ENCODE results near the gene P2RY14. TPM values are rescaled to one million over a fixed set of nuclear protein-coding genes. Genes with fewer than 3 reads are reported as not detected.
A peak's percentile ranks its signal among the peaks of the same experiment; 100 is the strongest.

P2RY14 gene
- total RNA-seq (2014; rRNA removed; shearing (Covaris generic); ENCODE audit: low replicate concordance), result not detected in 2 replicates

- no peaks in the 10 kb centered on the region for H3K9me3 ChIP-seq
- no peak within 1 kb of the TSS for H3K4me3 ChIP-seq
- no peak for DNase-seq
- H3K36me3 ChIP-seq, result no peaks in the 10 kb centered on the region
- H3K27me3 ChIP-seq, result no peaks in the 10 kb centered on the region
Observed at GRCh38 chr3:151278230-151278629, at the start of gene P2RY14. P2RY14 (minus strand) TSS chr3:151278542; CDS start chr3:151214316, 64,226 bp downstream.

GRCh38 chr3:151327571-151328198, 49.3 kb upstream of the P2RY14 start:
- no peaks in the 10 kb centered on the region for H3K9me3 ChIP-seq
- H3K4me3 ChIP-seq, result no peak overlapping the region
- H3K27me3 ChIP-seq, result no peaks in the 10 kb centered on the region
- DNase-seq, result no peak
- no peaks in the 10 kb centered on the region for H3K36me3 ChIP-seq

GRCh38 chr3:151322511-151322910, 44.2 kb upstream of the P2RY14 start:
- no peak overlapping the region for H3K4me3 ChIP-seq
- H3K9me3 ChIP-seq, result no peaks in the 10 kb centered on the region
- DNase-seq, result no peak
- H3K27me3 ChIP-seq, result no peaks in the 10 kb centered on the region
- H3K36me3 ChIP-seq, result no peaks in the 10 kb centered on the region

GRCh38 chr3:151321526-151321925, 43.2 kb upstream of the P2RY14 start:
- Histone ChIP-seq H3K9me3 (no peaks in the 10 kb centered on the region), H3K4me3 (no peak overlapping the region), H3K27me3 (no peaks in the 10 kb centered on the region), H3K36me3 (no peaks in the 10 kb centered on the region)
- no peak for DNase-seq

- no peaks in the 10 kb centered on the region for H3K27me3 ChIP-seq
- no peak for DNase-seq
- H3K9me3 ChIP-seq, result no peaks in the 10 kb centered on the region
- H3K4me3 ChIP-seq, result no peak overlapping the region
- H3K36me3 ChIP-seq, result no peaks in the 10 kb centered on the region
Observed at GRCh38 chr3:151320131-151320530, 41.8 kb upstream of the P2RY14 start.

- Histone ChIP-seq H3K9me3 (no peaks in the 10 kb centered on the region), H3K27me3 (no peaks in the 10 kb centered on the region), H3K36me3 (no peaks in the 10 kb centered on the region), H3K4me3 (no peak overlapping the region)
- DNase-seq, result no peak
Observed at GRCh38 chr3:151319628-151320027, 41.3 kb upstream of the P2RY14 start.

- H3K27me3 ChIP-seq, result no peaks in the 10 kb centered on the region
- H3K9me3 ChIP-seq, result peaks cover 1% of the 10 kb centered on the region; the same call in 1 of the 2 replicates
- H3K36me3 ChIP-seq, result no peaks in the 10 kb centered on the region
- no peak for DNase-seq
- no peak overlapping the region for H3K4me3 ChIP-seq
Observed at GRCh38 chr3:151318991-151319390, 40.6 kb upstream of the P2RY14 start.

- no peaks in the 10 kb centered on the region for H3K27me3 ChIP-seq
- no peak for DNase-seq
Observed at GRCh38 chr3:151318313-151318712, 40.0 kb upstream of the P2RY14 start.

GRCh38 chr3:151316267-151316991, 38.1 kb upstream of the P2RY14 start, which contains the start of gene GPR87:
GPR87 (minus strand) TSS chr3:151316820; CDS start chr3:151300100, 16,720 bp downstream.
- peak; percentile 11 for DNase-seq
- Histone ChIP-seq H3K27me3 (no peaks in the 10 kb centered on the region), H3K9me3 (peaks cover 2% of the 10 kb centered on the region; the same call in 1 of the 2 replicates), H3K36me3 (no peaks in the 10 kb centered on the region), H3K4me3 (no peak within 1 kb of the TSS)

More at GRCh38 chr3:151318313-151318712, 40.0 kb upstream of the P2RY14 start:
- Histone ChIP-seq H3K9me3 (peaks cover 2% of the 10 kb centered on the region; the same call in 1 of the 2 replicates), H3K36me3 (no peaks in the 10 kb centered on the region), H3K4me3 (no peak overlapping the region)

- Histone ChIP-seq H3K36me3 (no peaks in the 10 kb centered on the region), H3K4me3 (no peak overlapping the region), H3K27me3 (no peaks in the 10 kb centered on the region), H3K9me3 (peaks cover 2% of the 10 kb centered on the region; the same call in 1 of the 2 replicates)
- no peak for DNase-seq
Observed at GRCh38 chr3:151315846-151316245, 37.5 kb upstream of the P2RY14 start.

GRCh38 chr3:151315136-151315535, 36.8 kb upstream of the P2RY14 start:
- H3K36me3 ChIP-seq, result no peaks in the 10 kb centered on the region
- no peak overlapping the region for H3K4me3 ChIP-seq
- no peak for DNase-seq
- H3K27me3 ChIP-seq, result no peaks in the 10 kb centered on the region
- H3K9me3 ChIP-seq, result peaks cover 2% of the 10 kb centered on the region; the same call in 1 of the 2 replicates

- no peak for DNase-seq
- Histone ChIP-seq H3K27me3 (no peaks in the 10 kb centered on the region), H3K4me3 (no peak overlapping the region), H3K9me3 (peaks cover 2% of the 10 kb centered on the region; the same call in 1 of the 2 replicates), H3K36me3 (no peaks in the 10 kb centered on the region)
Observed at GRCh38 chr3:151314593-151314992, 36.3 kb upstream of the P2RY14 start.

- DNase-seq, result no peak
- H3K9me3 ChIP-seq, result peaks cover 2% of the 10 kb centered on the region; the same call in 1 of the 2 replicates
- no peaks in the 10 kb centered on the region for H3K27me3 ChIP-seq
- H3K36me3 ChIP-seq, result no peaks in the 10 kb centered on the region
- no peak overlapping the region for H3K4me3 ChIP-seq
Observed at GRCh38 chr3:151314137-151314536, 35.8 kb upstream of the P2RY14 start.

- no peak for DNase-seq
- H3K4me3 ChIP-seq, result no peak overlapping the region
- no peaks in the 10 kb centered on the region for H3K36me3 ChIP-seq
- peaks cover 2% of the 10 kb centered on the region; the same call in 1 of the 2 replicates for H3K9me3 ChIP-seq
- H3K27me3 ChIP-seq, result no peaks in the 10 kb centered on the region
Observed at GRCh38 chr3:151312972-151313371, 34.6 kb upstream of the P2RY14 start.

GRCh38 chr3:151309566-151309965, 31.2 kb upstream of the P2RY14 start:
- no peaks in the 10 kb centered on the region for H3K36me3 ChIP-seq
- H3K27me3 ChIP-seq, result no peaks in the 10 kb centered on the region
- peaks cover 2% of the 10 kb centered on the region; the same call in 1 of the 2 replicates for H3K9me3 ChIP-seq
- H3K4me3 ChIP-seq, result no peak overlapping the region
- no peak for DNase-seq

GRCh38 chr3:151307583-151308488, 29.5 kb upstream of the P2RY14 start:
- DNase-seq, result no peak
- Histone ChIP-seq H3K27me3 (no peaks in the 10 kb centered on the region), H3K36me3 (no peaks in the 10 kb centered on the region), H3K9me3 (no peaks in the 10 kb centered on the region), H3K4me3 (no peak overlapping the region)

GRCh38 chr3:151307131-151307530, 28.8 kb upstream of the P2RY14 start:
- H3K9me3 ChIP-seq, result no peaks in the 10 kb centered on the region
- H3K36me3 ChIP-seq, result no peaks in the 10 kb centered on the region
- H3K4me3 ChIP-seq, result no peak overlapping the region
- H3K27me3 ChIP-seq, result no peaks in the 10 kb centered on the region
- DNase-seq, result no peak

Data from MG63 (cell line).